Right ventricle myocardium inferior (tissue), 1 donor: ENCODE measurements around the gene ZFP42. TPM values are rescaled to one million over a fixed set of nuclear protein-coding genes. Genes with fewer than 3 reads are reported as not detected.
"Not testable (repeated sequence)": the region's sequence is repeated elsewhere in the genome, so short reads cannot be mapped to it uniquely, and the experiment has no call there.

Experiments
- ATAC-seq: fragments of 200-7000 bp; cut with Tn5 transposase; one replicate; pipeline ENCODE4 v1.9.1; 2020; ENCODE audit warnings: mild to moderate bottlenecking, moderate library complexity
- DNase-seq: peaks from one replicate; pipeline ENCODE4 v3.0.0; 2021; ENCODE audit errors: missing footprints
- intact Hi-C: fragments of 100-400 bp; cut with DNase I; formaldehyde crosslinking; loops from one replicate; pipeline ENCODE4 v1.11.0; 2022
- long read RNA-seq: library from polyadenylated mRNA; unstranded; transcript quantifications from one replicate; pipeline ENCODE4 v2.0.0, GENCODE V29; 2021
- total RNA-seq: library from RNA; stranded (reverse); fragmentation: NEBNext Ultra II Directional; extraction: Animal tissue kit (Norgen Biotek cat#: 25700); gene quantifications from one replicate; pipeline ENCODE4 v1.2.1, GENCODE V29; 2021
- donor health status: DM: no; HTN: yes; CAD: no; lungs with severe emphysema.

The ZFP42 gene
- not detected for total RNA-seq
- long read RNA-seq, result 0 reads

DNA sequence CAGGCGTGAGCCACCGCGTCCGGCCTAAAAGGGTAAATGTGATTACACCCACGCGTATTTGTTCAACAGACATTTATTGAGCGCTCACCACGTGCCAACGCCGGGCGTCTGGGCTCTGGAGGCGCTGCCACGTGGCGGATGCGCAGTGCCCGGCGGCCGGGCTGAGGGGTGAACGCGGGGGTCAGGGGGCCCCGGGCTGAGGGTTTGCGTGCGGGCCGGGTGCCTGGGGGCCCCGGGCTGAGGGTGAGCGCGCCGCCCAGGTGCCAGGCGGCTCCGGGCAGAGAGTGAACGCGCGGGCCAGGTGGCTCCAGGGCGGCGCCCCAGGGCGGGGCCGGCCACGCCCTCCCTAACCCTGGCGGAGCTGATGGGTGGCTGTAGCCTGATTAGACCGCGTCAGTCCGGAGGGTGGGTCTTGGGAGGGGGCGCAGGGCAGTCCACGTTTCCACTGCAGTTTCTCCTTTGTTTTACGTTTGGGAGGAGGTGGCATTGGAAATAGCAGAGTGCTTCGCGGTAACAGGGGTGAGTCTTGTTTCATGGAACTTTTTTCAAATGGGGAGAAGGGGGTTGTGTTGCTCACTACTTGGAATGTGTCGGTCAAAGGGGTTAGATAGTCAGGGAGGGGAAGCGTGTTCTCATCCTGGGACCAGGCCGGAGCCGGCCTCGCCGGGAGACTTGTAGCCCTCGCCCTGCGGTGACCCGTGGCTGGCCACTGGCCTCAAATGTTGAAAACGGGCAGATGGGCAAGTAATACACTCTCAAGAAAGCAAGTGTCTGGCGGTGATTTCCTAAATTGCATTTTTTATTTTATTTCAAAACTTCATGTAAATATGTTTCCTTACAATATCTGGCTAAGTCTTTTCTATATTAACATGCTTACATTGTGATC, at the start of gene ZFP42:
ZFP42 (plus strand) TSS at position 450 of the 886 bp plus-strand sequence. CDS start 7,037 bp downstream, outside the sequence.
- no peak for DNase-seq
- no peak for ATAC-seq
- intact Hi-C loops, result no loop called here

DNA sequence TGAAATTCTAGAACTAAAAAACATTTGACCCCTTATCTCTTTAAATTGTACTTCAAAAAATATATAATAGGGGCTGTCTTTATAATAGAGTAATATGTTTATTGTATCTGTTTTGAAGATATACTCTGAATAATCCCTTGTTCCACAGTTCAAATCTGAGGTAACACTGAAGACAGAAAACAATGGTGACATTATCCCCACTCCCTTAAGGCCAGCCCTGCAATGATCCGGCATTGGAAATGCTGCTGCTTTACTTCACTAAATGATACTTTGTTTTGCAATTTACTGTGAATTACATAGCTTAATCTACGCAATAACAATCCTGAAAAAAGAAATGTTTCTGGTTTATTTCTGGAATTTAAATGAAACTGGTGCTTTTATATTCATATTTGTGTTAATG, 34.4 kb upstream of the ZFP42 start:
- DNase-seq (no peak), ATAC-seq (no peak)
- intact Hi-C loops, result no loop called here

- intact Hi-C loops, result no loop called here
Observed at GRCh38 chr4:187961961-187962360, 33.6 kb upstream of the ZFP42 start.

GRCh38 chr4:187962926-187963325, 32.6 kb upstream of the ZFP42 start:
- ATAC-seq (no peak), DNase-seq (no peak)
- intact Hi-C loops, result no loop called here

More at GRCh38 chr4:187961961-187962360, 33.6 kb upstream of the ZFP42 start:
- ATAC-seq, result no peak
- no peak for DNase-seq

DNA sequence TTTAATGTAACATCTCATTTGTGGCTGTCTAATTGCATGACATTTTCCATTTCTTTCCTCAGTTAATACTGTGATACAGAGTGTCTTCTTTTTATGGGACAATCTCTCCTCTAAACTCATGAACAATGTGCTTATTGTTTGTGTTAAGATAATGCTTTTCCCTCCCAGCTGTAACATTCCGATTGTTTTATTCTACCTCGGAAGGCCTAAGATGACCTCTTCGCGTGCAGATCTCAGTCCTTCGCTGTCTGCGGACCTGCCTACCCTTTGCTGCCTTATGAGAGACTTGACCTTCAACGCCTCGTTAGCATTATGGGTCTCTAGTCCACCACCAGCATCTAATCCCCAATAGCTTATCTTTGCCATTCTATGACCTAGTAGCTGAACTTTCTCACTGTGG, 29.8 kb upstream of the ZFP42 start:
- intact Hi-C loops, result no loop called here
- ATAC-seq (no peak), DNase-seq (no peak)

GRCh38 chr4:187972135-187972534, 23.4 kb upstream of the ZFP42 start:
- intact Hi-C loops, result no loop called here
- ATAC-seq (no peak), DNase-seq (no peak)

DNA sequence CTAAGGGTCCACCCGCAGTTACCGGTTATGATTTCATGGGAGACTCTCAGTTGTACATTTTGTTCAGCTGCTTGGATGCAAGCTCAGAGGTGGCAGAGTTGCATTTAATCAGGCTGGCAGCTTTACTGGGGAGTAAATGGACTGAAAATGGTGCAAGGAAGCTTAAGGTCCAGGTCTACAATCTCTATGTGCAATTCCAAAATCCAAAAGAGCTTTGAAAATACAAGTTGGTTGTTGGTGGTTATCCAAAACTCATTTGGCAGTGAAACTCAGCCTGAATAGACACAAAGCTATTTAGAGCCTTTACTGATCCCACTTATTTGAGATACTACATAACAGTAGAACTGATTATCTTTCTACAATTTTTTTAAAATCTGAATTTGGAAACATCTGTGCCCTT, 11.8 kb upstream of the ZFP42 start:
- intact Hi-C loops, result no loop called here
- ATAC-seq, result no peak

GRCh38 chr4:187992971-187993370, 2.6 kb upstream of the ZFP42 start:
- DNase-seq, result no peak
- intact Hi-C loops, result no loop called here
- no peak for ATAC-seq

More for the DNA sequence above, 11.8 kb upstream of the ZFP42 start:
- no peak for DNase-seq

DNA sequence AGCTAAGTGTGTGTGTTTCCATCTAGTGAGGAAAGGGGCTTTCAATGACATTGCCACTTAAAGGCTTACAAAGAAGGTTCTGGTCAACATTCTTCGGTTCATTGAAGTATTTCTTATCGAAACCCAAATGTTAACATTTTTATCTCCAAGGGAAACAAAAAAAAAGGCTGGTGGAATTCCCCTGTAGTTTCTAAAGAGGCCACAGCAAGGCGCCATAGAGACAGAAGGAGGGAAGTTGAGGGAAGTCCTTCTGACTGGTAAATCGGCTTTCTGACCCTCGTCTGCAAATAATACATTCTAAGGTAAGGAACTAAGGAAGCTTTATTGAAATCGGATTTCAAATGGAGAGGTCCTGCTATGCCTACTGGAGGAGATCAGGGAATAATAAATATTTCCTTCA, 1.7 kb upstream of the ZFP42 start:
- ATAC-seq (no peak), DNase-seq (no peak)
- intact Hi-C loops, result no loop called here

- DNase-seq (no peak), ATAC-seq (no peak)
- intact Hi-C loops, result no loop called here
Observed at GRCh38 chr4:187996502-187997177, 1.1 kb downstream of the ZFP42 start.

- intact Hi-C loops, DNase-seq, ATAC-seq: not testable (repeated sequence)
Observed at GRCh38 chr4:187997991-187998390, 2.4 kb downstream of the ZFP42 start.

DNA sequence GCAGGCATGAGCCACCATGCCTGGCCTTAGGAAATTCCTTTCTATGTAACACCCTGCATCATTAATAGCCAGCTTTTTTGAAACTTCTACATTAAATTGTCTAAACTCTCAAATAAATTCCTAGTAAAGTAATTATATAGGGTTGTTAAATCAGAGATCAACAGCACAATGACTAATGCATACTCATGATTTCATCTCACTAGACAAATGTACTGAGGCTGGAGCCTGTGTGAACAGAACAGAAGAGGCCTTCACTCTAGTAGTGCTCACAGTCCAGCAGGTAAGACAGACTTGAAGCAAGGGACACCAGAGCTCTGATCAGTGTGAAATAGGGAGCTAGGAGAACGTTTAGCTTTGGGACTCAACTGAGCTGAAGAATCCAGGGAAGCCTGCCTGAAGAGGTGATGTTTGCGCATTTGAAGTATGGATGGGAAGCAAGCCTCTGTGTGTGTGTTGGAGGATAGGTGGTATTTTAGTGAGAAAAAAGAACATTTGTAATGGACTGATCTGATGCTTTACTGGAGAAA, 3.9 kb downstream of the ZFP42 start:
- no peak for ATAC-seq
- no peak for DNase-seq
- intact Hi-C loops, result no loop called here

GRCh38 chr4:188002323-188002722, 6.8 kb downstream of the ZFP42 start:
- no peak for DNase-seq
- intact Hi-C loops, result no loop called here
- ATAC-seq, result no peak

- DNase-seq, result no peak
- intact Hi-C loops, result no loop called here
- ATAC-seq, result no peak
Observed at GRCh38 chr4:188002751-188003150, 7.2 kb downstream of the ZFP42 start.

DNA sequence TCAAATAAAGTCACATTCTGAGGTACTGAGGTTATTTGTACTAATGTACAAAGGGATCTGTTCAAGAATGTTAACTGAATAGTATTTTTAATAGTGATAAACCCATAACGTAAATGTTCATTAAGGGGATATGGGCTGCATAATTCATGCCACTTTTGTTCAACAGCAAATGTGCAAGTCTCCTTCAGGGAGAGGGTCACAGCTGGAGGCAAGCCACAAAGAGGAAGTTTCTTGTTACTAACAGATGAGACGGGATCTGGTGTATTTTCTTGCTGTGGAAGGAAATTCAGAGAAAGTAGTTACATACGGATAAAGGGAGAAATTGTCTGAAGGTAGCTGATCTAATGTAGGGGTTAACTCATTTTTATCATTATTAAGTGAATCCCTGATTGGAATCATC, 10.0 kb downstream of the ZFP42 start:
- no peak for DNase-seq
- no peak for ATAC-seq
- intact Hi-C loops, result no loop called here

DNA sequence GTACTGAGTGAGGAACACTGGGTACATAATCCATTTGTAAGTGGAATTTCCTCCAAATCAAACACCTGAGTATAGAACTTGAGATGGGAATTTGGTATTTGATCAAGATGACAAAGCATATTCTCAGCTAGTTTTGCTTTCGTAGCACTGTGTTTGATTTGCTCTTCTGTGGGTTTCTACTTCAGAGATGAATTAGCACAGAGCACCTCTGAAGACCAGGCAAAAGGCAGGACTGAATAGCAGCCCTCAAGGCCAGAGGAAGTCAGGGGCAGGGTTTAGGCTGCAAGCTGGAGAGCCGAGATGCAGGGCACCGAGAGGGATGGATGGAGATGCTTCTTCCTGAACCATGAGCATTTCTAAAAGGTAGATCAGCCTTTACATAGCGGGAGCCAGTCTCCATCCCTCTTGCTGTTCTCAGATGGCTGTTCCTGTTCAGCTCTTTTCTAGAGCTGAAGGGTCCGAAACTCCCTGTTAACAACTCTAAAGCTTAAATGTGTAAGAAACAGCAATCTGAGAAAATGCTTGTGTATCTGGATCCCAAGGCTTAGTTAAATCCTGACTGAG, 10.8 kb downstream of the ZFP42 start:
- intact Hi-C loops, result no loop called here
- ATAC-seq (no peak), DNase-seq (no peak)

DNA sequence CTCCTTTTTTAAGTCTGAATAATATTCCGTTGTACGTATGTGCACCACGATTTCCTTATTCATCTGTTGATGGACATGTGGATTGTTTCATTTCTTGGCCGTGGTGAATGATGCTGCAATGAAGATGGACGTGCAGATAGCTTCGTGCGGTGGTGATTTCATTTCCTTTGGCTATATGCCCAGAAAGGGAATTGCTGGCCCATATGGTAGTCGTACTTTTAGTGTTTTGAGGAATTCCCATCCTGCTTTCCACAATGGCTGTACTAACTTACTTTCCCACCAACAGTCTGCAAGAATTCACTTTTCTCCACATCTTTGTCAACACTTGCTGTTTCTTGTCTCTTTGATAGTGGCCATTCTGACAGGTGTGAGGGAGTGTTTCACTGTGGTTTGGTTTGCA, 12.8 kb downstream of the ZFP42 start:
- intact Hi-C loops, result no loop called here
- no peak for DNase-seq
- ATAC-seq, result no peak

GRCh38 chr4:188012426-188012945, 16.9 kb downstream of the ZFP42 start:
- ATAC-seq (no peak), DNase-seq (no peak)
- intact Hi-C loops, result no loop called here
